ENCODE measurements around the gene PDGFA. TPM values are rescaled to one million over a fixed set of nuclear protein-coding genes. Genes with fewer than 3 reads are reported as not detected.

Gene PDGFA
- total RNA-seq, 1 donor from 2014 or later: 0.85 TPM

- H3K9me3 Mint-ChIP-seq (ENCODE audit: unreplicated experiment): no peaks in the 10 kb centered on the region
- TF ChIP-seq CTCF (IDR thresholded peaks at IDR 0.05; ENCODE audit: unreplicated experiment): no peak
- no peak for DNase-seq (ENCODE audit: low spot score)
Observed at GRCh38 chr7:497346-497745, 22.3 kb downstream of the PDGFA start.

GRCh38 chr7:496528-497295 lies 22.9 kb downstream of the PDGFA start:
- Mint-ChIP-seq H3K36me3 (ENCODE audit: low read depth, unreplicated experiment) (no peaks in the 10 kb centered on the region), H3K4me1 (ENCODE audit: unreplicated experiment) (no peaks in the 10 kb centered on the region), H3K4me3 (ENCODE audit: unreplicated experiment) (no peak overlapping the region), H3K9me3 (ENCODE audit: unreplicated experiment) (no peaks in the 10 kb centered on the region), H3K27ac (ENCODE audit: unreplicated experiment) (no peak overlapping the region), H3K27me3 (ENCODE audit: unreplicated experiment) (peaks cover 7% of the 10 kb centered on the region)
- no peak for TF ChIP-seq CTCF (IDR thresholded peaks at IDR 0.05; ENCODE audit: unreplicated experiment)
- DNase-seq (ENCODE audit: low spot score): no peak

More at GRCh38 chr7:497346-497745, 22.3 kb downstream of the PDGFA start:
- Mint-ChIP-seq H3K4me1 (ENCODE audit: unreplicated experiment) (no peaks in the 10 kb centered on the region), H3K27me3 (ENCODE audit: unreplicated experiment) (peaks cover 7% of the 10 kb centered on the region), H3K36me3 (ENCODE audit: low read depth, unreplicated experiment) (no peaks in the 10 kb centered on the region), H3K4me3 (ENCODE audit: unreplicated experiment) (no peak overlapping the region), H3K27ac (ENCODE audit: unreplicated experiment) (no peak overlapping the region)

GRCh38 chr7:495761-496321 lies 23.8 kb downstream of the PDGFA start:
- Mint-ChIP-seq H3K4me3 (ENCODE audit: unreplicated experiment) (no peak overlapping the region), H3K4me1 (ENCODE audit: unreplicated experiment) (no peaks in the 10 kb centered on the region), H3K27ac (ENCODE audit: unreplicated experiment) (no peak overlapping the region), H3K36me3 (ENCODE audit: low read depth, unreplicated experiment) (no peaks in the 10 kb centered on the region), H3K9me3 (ENCODE audit: unreplicated experiment) (no peaks in the 10 kb centered on the region), H3K27me3 (ENCODE audit: unreplicated experiment) (peaks cover 7% of the 10 kb centered on the region)
- DNase-seq (ENCODE audit: low spot score): no peak
- no peak for TF ChIP-seq CTCF (IDR thresholded peaks at IDR 0.05; ENCODE audit: unreplicated experiment)

- Mint-ChIP-seq H3K4me3 (ENCODE audit: unreplicated experiment) (no peak overlapping the region), H3K4me1 (ENCODE audit: unreplicated experiment) (no peaks in the 10 kb centered on the region), H3K36me3 (ENCODE audit: low read depth, unreplicated experiment) (no peaks in the 10 kb centered on the region), H3K9me3 (ENCODE audit: unreplicated experiment) (no peaks in the 10 kb centered on the region), H3K27ac (ENCODE audit: unreplicated experiment) (no peak overlapping the region), H3K27me3 (ENCODE audit: unreplicated experiment) (peaks cover 7% of the 10 kb centered on the region)
- TF ChIP-seq CTCF (IDR thresholded peaks at IDR 0.05; ENCODE audit: unreplicated experiment): no peak
- no peak for DNase-seq (ENCODE audit: low spot score)
Observed at GRCh38 chr7:495326-495725, 24.3 kb downstream of the PDGFA start.

- Mint-ChIP-seq H3K4me3 (ENCODE audit: unreplicated experiment) (no peak overlapping the region), H3K9me3 (ENCODE audit: unreplicated experiment) (no peaks in the 10 kb centered on the region), H3K27ac (ENCODE audit: unreplicated experiment) (no peak overlapping the region), H3K36me3 (ENCODE audit: low read depth, unreplicated experiment) (no peaks in the 10 kb centered on the region), H3K27me3 (ENCODE audit: unreplicated experiment) (peaks cover 7% of the 10 kb centered on the region), H3K4me1 (ENCODE audit: unreplicated experiment) (no peaks in the 10 kb centered on the region)
- no peak for TF ChIP-seq CTCF (IDR thresholded peaks at IDR 0.05; ENCODE audit: unreplicated experiment)
- no peak for DNase-seq (ENCODE audit: low spot score)
Observed at GRCh38 chr7:494906-495305, 24.7 kb downstream of the PDGFA start.

Data from endothelial cell (in vitro differentiated cells).